Esophagus muscularis mucosa (tissue), 3 donors: ENCODE measurements around the gene FADS2.

Source experiments
- POLR2A ChIP-seq: fragments of 450-650 bp; IDR thresholded peaks from one replicate; pipeline ENCODE4 v1.6.1; 2017; ENCODE audit warnings: antibody characterized with exemption, moderate library complexity, mild to moderate bottlenecking, low read depth
- TF ChIP-seq, protein P1 (sequence below), 3 experiments: fragments of 200-600 bp in 2 of 3; fragments of 450-650 bp in 1 of 3; sonication (generic) in 2 of 3; IDR thresholded peaks; one replicate each; pipeline ENCODE4 v1.5.1; 2017 to 2019; ENCODE audit warnings: antibody characterized with exemption in 3 of 3, mild to moderate bottlenecking in 2 of 3, moderate library complexity in 1 of 3

DNA sequence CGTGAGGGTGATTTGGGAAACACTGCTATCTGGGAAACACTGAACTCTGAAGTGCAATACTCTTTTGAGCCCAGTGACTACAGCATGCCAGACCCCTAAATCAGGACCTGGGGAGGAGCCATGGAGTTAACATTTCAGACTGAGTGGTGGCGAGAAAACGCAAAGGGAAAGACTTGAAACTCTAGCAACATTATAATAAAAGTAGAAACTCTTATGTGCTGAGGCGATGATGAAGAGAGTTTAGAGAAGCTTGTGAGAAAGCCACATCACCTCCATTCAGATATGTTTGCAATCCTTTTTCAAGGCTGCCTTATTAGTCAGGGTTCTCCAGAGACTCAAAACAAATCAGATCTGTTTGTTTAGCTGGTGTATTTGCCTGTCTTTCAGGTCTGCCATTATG is 33.5 kb upstream of the FADS2 start:
- TF ChIP-seq, protein P1, sequence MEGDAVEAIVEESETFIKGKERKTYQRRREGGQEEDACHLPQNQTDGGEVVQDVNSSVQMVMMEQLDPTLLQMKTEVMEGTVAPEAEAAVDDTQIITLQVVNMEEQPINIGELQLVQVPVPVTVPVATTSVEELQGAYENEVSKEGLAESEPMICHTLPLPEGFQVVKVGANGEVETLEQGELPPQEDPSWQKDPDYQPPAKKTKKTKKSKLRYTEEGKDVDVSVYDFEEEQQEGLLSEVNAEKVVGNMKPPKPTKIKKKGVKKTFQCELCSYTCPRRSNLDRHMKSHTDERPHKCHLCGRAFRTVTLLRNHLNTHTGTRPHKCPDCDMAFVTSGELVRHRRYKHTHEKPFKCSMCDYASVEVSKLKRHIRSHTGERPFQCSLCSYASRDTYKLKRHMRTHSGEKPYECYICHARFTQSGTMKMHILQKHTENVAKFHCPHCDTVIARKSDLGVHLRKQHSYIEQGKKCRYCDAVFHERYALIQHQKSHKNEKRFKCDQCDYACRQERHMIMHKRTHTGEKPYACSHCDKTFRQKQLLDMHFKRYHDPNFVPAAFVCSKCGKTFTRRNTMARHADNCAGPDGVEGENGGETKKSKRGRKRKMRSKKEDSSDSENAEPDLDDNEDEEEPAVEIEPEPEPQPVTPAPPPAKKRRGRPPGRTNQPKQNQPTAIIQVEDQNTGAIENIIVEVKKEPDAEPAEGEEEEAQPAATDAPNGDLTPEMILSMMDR (IDR thresholded peaks at IDR 0.05), result no peak
- no peak for TF ChIP-seq POLR2A
